CD4-positive, alpha-beta T cell treated with Interleukin-6 at 100 ng/mL for 8 hours (primary cell): ENCODE results near the gene CCDC183.

Source experiments
- DNase-seq: peaks from one replicate; pipeline ENCODE4 v3.0.0-alpha.2; 2020; ENCODE audit warnings: mixed read lengths, low spot score

The CCDC183 gene

DNA sequence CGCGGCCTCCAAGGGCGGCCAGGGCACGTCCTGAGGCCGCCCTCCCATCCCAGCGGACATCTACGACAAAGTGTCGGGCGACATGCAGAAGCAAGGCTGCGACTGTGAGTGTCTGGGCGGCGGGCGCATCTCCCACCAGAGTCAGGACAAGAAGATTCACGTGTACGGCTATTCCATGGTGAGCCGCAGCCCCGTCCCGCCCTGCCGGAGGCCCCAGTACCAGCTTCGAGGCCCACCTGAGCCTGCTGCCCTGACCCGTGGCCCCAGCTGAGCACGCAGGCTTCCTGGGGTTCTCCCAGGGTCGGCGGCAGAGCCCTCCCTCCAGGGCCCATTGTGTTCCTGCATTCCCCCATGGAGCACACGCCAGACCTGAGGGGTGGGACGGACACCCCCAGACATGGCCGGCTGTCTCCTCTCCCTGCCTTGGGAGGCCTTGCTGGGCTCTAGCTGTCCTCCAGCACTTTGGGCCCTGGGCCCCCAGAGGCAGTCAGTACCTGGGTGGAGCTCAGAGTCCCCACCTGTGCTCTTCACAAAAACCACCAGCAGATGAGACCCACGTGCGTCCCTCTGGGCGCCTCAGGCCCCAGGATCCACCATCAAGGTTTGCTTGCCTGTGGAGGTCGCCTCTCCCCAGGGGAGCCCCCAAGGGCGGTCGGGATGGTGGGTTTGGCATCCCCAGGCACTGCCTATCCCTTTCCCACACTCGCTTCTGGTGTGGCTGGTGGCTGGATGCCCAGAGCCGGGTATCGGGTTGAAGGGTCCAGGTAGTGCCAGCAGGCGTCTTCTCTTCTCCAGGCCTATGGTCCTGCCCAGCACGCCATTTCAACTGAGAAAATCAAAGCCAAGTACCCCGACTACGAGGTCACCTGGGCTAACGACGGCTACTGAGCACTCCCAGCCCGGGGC lies 54.1 kb downstream of the CCDC183 start:
- DNase-seq, result no peak

DNA sequence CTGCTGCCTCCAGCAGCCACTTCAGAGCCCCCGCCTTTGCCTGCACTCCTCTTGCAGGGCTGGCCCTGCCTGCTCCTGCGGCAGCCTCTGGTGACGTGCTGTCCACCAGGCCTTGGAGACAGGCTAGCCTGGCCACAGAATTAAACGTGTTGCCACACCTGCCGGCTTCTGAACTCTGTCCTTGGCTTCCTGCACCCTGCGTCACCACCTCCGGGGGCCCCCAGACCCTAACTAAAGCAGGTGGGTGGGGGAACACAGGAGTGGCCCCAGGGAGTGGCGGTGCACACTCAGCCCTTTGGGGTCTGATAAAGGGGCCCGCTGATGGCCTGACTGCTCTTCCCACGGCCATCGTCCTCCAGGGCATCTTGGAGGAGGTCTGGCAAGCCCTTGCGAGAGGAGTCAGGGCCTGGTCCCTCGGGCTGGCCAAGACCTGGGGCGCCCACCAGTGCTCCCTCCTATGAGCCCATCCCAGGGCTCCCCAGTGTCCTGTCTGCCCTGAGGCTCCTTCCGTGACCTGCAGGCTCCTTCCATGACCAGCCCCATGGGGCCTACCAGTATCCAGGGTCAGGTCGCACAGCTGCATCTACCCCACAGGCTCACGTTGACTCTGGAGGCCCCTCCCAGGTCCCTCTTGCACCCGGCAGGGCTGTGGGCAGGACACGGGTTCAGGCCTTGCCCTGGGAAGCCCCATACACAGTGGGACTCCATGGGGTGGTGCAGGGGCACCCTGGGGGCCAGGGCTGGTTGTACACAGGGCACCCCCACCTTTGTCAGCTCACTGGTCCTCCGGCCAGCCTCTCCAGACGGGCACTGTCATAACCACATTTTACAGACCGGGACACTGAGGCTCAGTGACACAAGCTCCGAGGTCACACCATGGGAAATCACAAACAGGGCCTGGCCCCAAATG lies 55.0 kb downstream of the CCDC183 start:
- DNase-seq, result no peak

DNA sequence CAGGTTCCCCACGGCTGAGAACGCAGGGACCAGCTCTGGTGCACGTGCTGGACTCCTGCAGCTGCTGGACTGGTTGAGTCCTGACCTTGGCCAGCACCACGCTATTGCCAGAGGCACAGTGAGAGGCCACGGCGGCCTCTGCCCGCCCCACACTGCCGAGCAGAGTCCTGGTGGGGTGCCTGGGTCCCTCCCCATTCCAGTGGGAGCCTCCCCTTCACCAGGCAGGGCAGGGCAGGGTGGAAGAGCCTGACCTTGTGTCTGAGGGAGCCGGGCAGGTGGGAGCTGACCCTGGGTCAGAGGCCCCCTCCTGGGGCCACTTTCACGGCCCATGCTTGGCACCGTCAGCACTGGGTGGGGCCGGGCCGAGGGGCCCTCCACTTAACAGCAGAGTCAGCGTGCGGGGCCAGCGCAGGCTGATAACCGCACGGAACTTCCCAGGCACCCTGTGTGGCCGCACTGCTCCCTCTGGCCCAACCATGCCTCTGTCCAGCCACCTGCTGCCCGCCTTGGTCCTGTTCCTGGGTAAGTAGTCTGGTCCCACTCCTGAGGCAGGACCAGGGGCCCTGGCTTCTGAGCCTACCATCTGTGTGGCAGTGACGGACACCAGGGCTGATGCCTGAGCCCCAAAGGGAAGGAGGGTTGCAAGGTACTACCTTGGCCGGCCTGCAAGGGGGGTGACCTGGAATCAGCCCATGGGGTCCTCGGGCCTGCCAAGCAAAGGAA lies 56.0 kb downstream of the CCDC183 start, which contains the start of gene MAMDC4:
TSS of gene MAMDC4 (plus strand) at position 406 of the 723 bp plus-strand sequence. CDS start at position 477, 71 bp downstream.
- no peak for DNase-seq

DNA sequence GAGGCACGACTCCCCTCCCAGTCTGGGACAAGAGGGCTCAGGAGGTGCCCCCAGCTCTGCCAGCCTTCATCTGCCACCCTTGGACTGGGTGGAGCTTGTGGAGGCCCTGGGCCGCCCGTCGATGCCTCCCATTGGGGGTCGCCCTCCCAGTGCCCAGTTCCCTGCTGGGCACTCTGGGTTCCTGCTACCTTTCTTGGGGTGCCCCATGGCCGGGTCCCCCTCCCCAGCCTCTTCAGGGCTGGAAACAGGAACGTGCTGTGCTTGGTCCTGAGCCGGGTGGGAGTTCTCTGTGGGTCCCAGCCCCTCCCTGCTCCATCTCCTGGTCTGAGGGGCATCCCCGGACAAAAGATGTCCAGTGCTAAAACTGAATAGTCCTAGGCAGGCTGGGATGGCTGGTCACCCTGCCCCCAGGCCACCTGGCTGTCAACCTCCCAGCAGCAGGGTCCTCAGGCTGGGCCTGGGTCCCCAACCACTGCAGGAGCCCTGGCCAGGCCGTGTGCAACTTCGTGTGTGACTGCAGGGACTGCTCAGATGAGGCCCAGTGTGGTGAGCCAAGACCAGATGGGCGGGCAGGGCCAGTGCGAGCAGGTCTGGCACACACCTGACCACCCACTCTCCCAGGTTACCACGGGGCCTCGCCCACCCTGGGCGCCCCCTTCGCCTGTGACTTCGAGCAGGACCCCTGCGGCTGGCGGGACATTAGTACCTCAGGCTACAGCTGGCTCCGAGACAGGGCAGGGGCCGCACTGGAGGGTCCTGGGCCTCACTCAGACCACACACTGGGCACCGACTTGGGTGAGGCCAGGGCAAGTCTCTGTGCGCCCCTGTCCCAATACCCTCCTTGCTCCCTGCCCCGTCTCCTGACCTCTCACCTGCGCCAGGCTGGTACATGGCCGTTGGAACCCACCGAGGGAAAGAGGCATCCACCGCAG lies 56.8 kb downstream of the CCDC183 start:
- no peak for DNase-seq

DNA sequence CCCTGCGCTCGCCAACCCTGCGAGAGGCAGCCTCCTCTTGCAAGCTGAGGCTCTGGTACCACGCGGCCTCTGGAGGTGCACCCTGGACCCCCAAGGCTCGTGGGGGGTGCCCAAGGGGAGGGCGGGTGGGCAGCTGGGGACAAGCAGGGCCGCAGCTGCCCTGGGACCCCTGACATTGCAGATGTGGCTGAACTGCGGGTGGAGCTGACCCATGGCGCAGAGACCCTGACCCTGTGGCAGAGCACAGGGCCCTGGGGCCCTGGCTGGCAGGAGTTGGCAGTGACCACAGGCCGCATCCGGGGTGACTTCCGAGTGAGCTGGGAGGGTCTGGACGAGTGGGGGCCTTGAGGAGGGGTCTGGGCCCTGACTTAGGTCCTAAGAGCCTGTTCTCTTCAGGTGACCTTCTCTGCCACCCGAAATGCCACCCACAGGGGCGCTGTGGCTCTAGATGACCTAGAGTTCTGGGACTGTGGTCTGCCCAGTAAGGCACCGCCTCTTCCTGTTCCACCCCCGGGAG lies 57.5 kb downstream of the CCDC183 start:
- no peak for DNase-seq

DNA sequence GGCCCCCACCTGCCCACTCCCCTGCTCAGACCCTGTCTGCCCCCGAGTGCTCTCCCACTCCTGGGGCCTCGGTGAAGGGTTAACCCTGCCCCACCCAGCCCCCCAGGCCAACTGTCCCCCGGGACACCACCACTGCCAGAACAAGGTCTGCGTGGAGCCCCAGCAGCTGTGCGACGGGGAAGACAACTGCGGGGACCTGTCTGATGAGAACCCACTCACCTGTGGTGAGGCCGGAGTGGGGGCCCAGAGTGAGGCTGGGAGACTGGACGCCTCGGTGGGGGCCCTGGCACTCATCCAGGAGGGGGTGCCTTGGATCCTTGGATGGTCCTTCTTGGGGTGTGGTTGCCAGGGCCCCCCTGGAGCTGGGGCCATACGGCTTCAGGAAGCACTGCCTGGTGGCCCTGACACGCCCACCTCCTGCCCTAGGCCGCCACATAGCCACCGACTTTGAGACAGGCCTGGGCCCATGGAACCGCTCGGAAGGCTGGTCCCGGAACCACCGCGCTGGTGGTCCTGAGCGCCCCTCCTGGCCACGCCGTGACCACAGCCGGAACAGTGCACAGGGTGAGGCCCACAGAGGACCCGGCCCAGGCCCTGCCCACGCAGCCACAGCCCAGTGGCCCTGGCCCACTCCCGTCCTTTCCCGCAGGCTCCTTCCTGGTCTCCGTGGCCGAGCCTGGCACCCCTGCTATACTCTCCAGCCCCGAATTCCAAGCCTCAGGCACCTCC lies 58.1 kb downstream of the CCDC183 start:
- DNase-seq, result no peak

DNA sequence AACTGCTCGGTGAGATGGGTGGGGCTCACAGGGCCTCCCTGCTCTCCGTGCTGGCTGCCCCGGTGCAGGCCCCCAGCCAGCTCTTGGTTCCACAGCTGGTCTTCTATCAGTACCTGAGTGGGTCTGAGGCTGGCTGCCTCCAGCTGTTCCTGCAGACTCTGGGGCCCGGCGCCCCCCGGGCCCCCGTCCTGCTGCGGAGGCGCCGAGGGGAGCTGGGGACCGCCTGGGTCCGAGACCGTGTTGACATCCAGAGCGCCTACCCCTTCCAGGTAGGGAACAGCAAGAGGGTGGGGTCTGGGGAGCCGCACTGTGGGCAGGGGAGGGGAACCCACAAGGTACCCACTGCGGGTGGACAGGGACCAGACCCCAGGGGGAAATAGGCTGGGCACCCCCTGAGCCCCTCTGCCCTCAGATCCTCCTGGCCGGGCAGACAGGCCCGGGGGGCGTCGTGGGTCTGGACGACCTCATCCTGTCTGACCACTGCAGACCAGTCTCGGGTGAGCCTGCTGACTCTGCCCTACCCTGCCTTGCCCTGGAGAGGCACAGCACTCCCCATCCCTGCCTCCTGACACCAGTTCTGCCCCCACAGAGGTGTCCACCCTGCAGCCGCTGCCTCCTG lies 58.8 kb downstream of the CCDC183 start:
- no peak for DNase-seq

DNA sequence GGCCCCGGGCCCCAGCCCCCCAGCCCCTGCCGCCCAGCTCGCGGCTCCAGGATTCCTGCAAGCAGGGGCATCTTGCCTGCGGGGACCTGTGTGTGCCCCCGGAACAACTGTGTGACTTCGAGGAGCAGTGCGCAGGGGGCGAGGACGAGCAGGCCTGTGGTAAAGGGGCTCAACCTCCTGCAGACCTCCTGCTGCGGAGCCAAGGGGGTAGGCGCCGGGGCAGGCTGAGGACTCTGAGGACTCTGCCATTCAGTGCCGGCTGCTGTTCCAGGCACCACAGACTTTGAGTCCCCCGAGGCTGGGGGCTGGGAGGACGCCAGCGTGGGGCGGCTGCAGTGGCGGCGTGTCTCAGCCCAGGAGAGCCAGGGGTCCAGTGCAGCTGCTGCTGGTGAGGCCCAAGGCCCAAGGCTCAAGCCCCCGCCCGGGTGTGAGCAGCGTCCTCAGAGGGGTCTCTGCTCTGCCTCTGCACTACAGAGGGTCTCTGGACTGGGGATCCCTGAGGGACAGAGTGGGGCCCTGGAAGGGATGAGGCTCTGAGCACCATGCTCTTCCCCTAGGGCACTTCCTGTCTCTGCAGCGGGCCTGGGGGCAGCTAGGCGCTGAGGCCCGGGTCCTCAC lies 59.4 kb downstream of the CCDC183 start:
- DNase-seq, result no peak

DNA sequence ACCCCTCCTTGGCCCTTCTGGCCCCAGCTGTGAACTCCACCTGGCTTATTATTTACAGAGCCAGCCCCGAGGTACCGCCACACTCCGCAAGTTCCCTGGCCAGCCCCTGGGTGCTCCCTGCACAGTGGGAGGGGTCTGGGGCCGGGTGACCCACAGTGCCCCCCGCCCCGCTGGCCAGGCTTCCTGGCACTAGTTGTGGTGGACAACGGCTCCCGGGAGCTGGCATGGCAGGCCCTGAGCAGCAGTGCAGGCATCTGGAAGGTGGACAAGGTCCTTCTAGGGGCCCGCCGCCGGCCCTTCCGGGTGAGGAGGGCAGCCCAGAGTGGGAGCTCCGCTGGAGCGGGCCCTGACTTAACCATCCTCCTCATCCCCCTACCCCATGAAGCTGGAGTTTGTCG lies 59.9 kb downstream of the CCDC183 start:
- DNase-seq, result no peak

DNA sequence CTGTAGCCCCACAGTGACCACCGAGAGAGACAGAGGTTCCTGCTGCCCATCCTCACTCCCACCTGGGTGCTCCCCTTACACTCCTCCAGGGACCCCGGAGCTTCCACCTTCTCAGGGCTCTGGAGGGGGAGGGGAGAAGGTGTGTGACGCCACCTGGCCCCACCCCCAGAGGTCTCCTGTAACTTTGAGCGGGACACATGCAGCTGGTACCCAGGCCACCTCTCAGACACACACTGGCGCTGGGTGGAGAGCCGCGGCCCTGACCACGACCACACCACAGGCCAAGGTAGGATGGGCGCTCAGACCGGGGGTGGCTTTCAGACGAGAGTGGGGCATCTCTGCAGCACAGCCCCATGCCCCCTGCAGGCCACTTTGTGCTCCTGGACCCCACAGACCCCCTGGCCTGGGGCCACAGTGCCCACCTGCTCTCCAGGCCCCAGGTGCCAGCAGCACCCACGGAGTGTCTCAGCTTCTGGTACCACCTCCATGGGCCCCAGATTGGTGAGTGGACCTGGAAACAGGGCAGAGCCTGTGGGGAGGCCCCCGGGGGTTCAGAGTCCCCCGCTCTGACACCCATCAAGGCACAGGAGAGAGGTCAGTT lies 60.5 kb downstream of the CCDC183 start:
- no peak for DNase-seq

DNA sequence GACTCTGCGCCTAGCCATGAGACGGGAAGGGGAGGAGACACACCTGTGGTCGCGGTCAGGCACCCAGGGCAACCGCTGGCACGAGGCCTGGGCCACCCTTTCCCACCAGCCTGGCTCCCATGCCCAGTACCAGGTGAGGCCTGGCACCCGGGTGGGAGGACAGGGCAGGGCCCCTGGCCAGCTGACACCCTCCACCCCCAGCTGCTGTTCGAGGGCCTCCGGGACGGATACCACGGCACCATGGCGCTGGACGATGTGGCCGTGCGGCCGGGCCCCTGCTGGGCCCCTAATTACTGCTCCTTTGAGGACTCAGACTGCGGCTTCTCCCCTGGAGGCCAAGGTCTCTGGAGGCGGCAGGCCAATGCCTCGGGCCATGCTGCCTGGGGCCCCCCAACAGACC lies 61.0 kb downstream of the CCDC183 start:
- no peak for DNase-seq
